IPS-18c (cell line): ENCODE results near the gene COQ4.
A peak's percentile ranks its signal among the peaks of the same experiment; 100 is the strongest.
"Not testable (repeated sequence)": the region's sequence is repeated elsewhere in the genome, so short reads cannot be mapped to it uniquely, and the experiment has no call there.

Experiments
- H3K4me3 ChIP-seq: 2 replicates; pipeline ENCODE4 v1.7.0; 2013; ENCODE audit warnings: low read depth, mild to moderate bottlenecking, low read length, moderate library complexity; ENCODE audit not compliant: insufficient read depth
- H3K9me3 ChIP-seq: one replicate; pipeline ENCODE4 v1.6.1; 2013; ENCODE audit warnings: mild to moderate bottlenecking, low read length, moderate library complexity; ENCODE audit not compliant: control insufficient read depth, insufficient read depth

The COQ4 gene

DNA sequence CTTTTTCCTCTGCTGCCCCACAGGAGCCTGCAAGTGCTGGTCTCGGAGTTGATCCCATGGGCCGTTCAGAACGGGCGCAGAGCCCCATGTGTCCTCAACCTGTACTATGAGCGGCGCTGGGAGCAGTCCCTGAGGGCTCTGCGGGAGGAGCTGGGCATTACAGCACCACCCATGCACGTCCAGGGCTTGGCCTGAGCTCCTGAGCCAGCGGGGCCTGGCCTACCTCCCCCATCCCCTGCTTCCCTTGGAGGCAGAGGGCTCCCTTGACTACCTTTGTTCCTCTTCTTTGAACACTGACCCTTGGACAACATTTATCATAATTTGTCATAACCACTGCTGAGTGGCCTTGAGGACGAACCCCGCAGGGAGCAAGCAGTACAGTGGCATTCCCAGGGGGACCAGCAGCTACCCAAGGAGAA lies 10.8 kb downstream of the COQ4 start:
- Histone ChIP-seq H3K4me3 (no peak overlapping the region), H3K9me3 (no peaks in the 10 kb centered on the region)

DNA sequence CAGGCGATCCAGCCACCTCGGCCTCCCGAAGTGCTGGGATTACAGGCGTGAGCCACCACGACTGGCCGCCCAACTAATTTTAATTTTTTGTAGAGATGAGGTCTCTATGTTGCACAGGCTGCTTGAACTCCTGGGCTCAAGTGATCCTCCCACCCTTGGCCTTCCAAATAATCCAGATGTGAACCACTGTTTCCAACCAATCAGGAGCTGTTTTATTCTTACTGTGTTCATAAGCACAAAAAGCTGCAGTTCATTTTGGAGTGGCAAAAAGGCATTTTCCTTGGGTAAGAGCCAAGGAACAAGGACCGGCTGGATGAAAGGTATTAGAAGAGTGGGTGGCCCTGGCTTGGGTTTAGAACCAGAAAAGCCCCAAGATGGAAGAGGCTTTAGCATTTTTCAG lies 12.5 kb downstream of the COQ4 start:
- H3K4me3 ChIP-seq, result no peak overlapping the region
- H3K9me3 ChIP-seq, result no peaks in the 10 kb centered on the region

DNA sequence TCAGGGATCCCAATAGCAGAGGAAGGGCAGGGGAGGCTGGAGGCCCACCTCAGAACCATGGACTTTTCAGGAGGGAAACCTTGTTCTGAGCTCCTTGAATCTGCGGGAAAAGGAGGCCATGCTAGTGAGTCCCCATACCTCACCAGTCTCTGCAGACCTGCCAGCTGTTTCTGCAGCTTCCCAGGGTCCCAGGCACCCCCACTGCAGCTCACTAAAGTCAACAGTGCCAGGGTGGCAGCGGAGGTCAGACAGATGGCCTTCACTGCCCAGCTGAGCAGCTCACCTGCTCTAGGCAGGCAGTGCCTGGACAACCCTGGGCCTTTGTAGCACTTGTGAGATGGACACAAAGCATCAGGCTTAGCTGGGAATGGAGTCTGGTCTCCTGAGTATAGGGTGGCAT lies 13.3 kb downstream of the COQ4 start:
- no peak overlapping the region for H3K4me3 ChIP-seq
- no peaks in the 10 kb centered on the region for H3K9me3 ChIP-seq

DNA sequence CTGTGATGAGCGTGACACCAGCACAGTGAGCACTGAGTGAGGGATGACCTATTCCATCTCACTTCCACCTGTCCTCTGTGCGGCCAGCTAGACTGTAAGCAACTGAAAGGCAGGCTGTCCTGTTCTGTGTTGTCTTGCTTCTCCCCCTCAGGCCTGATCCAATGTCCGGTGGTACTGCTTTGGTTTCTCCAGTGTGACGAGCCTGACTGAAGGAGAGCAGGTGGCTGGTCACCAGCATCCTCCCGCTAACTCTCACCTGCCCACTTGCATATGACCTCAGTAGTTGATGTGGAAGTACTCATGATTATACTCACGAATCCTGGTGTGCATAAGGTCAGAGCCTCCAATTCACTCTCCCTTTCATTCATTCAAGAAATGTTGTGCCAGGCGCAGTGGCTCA lies 15.3 kb downstream of the COQ4 start:
- Histone ChIP-seq H3K9me3 (no peaks in the 10 kb centered on the region), H3K4me3 (no peak overlapping the region)

DNA sequence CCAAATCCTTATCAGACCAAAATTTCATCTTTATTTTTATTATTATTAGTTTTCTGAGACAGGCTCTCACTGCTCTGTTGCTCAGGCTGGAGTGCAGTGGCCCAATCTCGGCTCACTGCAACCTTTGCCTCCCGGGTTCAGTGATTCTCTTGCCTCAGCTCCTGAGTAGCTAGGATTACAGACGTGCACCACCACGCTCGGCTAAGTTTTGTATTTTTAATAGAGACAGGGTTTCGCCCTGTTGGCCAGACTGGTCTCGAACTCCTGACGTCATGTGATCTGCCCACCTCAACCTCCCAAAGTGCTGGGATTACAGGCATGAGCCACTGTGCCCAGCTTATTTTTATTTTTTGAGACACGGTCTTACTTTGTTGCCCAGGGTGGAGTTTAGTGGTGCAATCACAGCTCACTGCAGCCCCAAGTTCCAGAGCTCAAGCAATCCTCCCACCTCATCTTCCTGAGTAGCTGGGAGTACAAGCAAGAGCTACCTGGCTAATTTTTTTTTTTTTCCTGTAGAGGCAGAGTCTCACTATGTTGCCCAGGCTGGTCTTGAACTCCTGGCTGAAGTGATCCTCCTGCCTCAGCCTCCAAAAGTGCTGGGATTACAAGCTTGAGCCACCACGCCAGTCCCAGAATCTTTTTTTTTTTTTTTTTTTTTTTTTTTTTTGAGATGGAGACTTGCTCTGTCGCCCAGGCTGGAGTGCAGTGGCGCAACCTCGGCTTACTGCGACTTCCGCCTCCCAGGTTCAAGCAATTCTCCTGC lies 16.4 kb downstream of the COQ4 start:
- not testable (repeated sequence) for H3K4me3 ChIP-seq, H3K9me3 ChIP-seq

DNA sequence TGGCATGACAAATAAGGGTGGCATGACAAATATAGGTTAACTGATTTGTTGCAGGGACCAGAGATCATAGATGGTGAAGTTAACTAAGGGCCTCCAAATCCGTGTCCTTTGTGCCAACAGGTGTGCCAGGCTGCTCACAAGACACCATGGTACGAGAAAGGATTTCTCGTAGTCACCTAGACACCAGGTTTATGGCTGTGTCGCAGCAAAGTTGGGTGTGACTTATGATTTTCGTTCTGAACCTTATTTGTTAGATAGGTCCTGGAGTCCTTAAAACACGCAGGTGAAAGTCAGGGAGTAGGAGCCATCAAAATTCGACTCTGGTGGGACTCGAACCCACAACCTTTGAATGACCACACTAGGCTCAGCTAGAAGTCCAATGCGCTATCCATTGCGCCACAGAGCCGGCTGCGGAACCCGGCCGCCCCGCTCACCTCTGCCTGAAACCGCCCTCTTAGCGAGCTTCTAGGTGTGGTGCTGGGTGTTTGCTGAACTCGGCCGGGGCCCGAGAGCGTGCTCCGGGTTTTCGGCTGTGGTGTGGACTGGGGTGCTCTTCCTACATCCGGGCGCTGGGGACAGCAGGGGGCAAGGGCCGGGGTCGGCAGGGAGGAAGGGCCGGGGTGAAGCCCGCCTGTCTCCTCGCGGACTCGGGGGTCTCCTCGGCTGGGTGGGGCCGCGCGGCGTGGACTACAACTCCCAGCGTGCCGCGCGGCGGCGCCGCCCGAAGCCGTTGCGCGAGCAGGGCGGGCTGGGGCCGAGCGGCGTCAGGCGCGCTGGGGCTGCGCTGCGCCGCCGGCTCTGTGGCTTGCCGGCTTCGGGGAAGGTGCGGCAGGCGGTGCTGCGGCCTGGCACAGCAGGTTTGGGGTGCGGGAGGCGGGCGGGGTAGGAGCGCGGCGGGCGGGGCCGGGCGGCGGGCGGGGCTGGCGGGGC lies 17.4 kb downstream of the COQ4 start, which contains the start of gene SLC27A4:
SLC27A4 (plus strand) TSS at position 767 of the 930 bp plus-strand sequence. CDS start 2,606 bp downstream, outside the sequence.
- peak within 1 kb of the TSS; percentile 86 for H3K4me3 ChIP-seq

DNA sequence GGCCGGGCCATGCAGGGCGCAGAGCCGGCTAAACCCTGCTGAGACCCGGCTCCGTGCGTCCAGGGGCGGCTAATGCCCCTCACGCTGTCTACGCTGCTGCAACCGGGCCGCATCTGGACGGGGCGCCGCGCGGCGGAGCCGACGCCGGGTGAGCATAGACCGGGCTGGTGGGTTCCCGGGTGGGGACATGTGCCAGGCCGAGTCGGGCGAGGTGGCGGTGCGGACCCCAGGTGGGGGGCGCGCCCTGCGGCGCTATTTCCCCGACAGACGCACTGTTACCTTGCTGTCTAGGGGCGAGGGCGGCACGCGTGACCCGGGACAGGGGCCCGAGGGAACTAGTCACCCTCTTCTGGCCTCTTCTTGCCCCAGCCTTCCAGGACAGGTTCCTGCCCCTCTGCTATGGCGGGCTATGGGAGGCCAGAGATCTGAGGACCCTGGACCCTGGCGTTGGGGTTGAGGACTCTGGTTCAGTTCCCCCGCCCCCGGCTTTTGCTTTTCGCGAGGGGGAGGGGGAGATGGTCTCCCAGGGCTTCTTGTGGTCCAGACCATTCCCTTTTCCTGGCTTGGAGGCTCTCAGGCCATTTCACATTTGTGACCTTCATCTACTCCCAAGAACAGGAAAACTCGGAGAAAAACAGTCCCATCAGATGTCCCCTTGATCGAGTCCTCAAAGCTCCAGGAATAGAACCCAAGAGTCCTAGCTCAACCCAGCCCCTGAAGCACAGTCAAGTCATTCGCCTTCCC lies 18.2 kb downstream of the COQ4 start:
- peak overlapping the region; percentile 86 for H3K4me3 ChIP-seq
- no peaks in the 10 kb centered on the region for H3K9me3 ChIP-seq

More for the DNA sequence above, 17.4 kb downstream of the COQ4 start, which contains the start of gene SLC27A4:
- no peaks in the 10 kb centered on the region for H3K9me3 ChIP-seq

DNA sequence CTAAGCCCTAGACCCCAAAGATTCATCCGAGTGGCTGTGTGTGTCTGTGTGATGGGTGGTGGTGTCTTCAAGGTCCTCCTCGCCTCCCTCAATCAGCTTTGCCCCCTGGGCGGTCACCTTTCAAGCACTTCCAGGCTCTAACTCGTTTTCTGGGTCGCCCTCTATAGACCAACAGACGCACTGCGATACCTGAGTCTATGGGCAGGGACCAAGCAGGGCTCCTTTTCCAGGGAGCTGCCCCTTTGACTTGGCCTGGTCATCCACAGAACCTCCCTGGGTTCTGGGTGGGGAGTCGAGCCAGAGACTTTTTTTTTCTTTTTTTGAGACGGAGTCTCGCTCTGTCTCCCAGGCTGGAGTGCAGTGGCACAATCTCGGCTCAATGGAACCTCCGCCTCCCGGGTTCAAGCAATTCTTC lies 18.8 kb downstream of the COQ4 start:
- peak overlapping the region; percentile 86 for H3K4me3 ChIP-seq
- H3K9me3 ChIP-seq, result no peaks in the 10 kb centered on the region

DNA sequence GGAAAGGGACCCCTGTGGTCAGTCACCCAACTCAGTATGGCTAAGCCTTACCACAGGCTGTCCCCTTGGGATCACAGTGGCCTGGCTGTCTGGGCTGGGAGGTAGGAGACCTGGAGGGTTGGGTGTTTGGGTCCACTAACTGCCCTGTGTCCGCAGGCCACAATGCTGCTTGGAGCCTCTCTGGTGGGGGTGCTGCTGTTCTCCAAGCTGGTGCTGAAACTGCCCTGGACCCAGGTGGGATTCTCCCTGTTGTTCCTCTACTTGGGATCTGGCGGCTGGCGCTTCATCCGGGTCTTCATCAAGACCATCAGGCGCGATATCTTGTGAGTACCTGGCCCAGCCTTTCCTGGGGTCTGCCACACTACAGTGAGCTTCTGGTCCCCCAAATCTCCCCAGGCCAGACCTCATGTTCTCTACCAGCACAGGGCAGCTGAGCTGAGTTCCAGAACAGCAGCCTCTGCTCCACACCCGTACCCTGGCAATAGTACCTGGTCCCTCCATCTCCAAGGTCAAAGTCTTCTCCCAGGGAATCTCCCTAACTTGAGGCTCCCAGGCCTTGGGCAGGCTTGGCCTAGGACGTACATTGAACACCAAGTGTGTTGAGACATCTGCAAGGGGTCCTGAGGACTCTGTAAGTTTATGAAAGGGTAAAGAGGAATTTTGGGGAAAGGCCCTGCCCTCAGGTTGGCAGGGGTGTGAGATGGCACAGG lies 20.5 kb downstream of the COQ4 start:
- Histone ChIP-seq H3K9me3 (no peaks in the 10 kb centered on the region), H3K4me3 (no peak overlapping the region)

DNA sequence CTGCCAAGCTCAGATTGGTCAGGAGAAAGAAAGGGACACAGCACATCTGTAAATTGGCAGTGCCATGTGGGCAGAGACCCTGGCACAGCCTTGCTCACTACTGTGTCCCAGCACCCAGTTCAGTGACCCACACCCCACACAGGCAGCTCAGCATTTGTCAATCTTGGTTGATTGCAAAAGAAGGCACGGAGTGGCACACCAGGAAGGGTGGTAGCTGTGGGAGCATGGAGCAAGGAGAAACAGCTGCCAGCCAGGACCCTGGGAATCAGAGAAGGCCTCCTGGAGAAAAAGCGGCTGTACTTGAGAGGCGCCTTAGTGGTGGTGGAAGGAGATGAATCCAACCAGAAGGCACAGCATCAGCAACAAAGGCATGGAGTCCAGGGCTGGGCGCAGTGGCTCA lies 21.2 kb downstream of the COQ4 start:
- no peaks in the 10 kb centered on the region for H3K9me3 ChIP-seq
- H3K4me3 ChIP-seq, result no peak overlapping the region

DNA sequence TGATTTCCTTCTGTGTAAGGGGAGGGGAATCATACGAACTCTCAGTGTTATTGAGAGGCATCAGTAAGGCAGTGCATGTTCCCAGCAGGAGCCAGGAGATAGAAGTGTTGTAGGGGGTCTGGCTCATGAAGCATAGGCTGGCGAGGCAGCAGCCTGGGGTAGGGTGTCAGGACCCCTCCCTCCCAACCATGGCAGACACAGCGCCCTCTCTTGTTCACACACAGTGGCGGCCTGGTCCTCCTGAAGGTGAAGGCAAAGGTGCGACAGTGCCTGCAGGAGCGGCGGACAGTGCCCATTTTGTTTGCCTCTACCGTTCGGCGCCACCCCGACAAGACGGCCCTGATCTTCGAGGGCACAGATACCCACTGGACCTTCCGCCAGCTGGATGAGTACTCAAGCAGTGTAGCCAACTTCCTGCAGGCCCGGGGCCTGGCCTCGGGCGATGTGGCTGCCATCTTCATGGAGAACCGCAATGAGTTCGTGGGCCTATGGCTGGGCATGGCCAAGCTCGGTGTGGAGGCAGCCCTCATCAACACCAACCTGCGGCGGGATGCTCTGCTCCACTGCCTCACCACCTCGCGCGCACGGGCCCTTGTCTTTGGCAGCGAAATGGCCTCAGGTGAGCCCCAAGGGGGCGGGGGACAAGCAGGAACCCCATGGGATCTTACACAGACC lies 22.4 kb downstream of the COQ4 start:
- Histone ChIP-seq H3K9me3 (no peaks in the 10 kb centered on the region), H3K4me3 (no peak overlapping the region)

DNA sequence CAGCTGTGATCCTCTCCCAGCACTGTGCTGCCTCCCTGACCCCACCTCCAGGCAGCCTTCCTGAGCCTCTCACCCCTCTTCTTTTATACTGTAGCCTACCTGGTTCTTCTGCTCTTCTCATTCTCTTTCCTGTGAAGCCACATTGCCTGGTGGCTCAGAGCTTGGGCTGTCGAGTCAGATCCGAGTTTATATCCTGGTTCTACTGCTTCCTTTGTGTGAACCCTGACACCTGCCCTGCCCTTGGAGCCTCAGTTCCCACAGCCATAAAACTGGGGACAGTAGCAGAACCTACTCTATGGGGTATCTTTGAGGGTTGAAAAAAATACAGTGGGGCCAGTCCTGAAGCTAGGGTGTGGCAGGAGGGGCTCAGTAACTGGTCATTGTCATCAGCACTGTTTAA lies 26.5 kb downstream of the COQ4 start:
- Histone ChIP-seq H3K4me3 (no peak overlapping the region), H3K9me3 (no peaks in the 10 kb centered on the region)

DNA sequence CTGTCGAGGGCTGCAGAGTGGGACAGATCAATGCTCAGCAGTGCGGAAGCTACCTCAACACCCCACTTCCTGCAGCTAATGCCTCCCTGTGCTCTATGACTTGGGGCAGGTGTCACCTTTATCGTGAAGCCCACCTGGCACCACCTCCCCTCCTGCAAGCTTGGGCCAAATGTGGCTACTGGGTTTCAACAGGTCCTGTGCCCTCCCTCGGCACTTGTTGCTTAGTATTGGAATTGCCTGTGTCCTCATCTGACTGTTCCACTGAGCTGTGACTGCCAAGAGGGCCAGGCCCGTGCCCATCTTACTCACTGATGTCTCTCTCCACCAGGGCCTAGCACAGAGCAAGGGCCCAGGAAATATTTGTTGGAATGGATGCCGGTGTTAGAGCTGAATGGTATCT lies 27.1 kb downstream of the COQ4 start:
- H3K9me3 ChIP-seq, result no peaks in the 10 kb centered on the region
- H3K4me3 ChIP-seq, result no peak overlapping the region

DNA sequence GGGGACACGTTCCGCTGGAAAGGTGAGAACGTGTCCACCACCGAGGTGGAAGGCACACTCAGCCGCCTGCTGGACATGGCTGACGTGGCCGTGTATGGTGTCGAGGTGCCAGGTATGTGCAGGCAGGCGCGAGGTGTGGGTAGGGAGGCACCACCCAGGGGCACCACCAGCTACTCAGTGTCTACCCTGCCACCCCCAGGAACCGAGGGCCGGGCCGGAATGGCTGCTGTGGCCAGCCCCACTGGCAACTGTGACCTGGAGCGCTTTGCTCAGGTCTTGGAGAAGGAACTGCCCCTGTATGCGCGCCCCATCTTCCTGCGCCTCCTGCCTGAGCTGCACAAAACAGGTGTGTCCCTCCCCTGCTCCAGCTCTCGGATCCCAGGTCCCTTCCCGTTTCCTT lies 32.8 kb downstream of the COQ4 start:
- Histone ChIP-seq H3K9me3 (no peaks in the 10 kb centered on the region), H3K4me3 (no peak overlapping the region)

DNA sequence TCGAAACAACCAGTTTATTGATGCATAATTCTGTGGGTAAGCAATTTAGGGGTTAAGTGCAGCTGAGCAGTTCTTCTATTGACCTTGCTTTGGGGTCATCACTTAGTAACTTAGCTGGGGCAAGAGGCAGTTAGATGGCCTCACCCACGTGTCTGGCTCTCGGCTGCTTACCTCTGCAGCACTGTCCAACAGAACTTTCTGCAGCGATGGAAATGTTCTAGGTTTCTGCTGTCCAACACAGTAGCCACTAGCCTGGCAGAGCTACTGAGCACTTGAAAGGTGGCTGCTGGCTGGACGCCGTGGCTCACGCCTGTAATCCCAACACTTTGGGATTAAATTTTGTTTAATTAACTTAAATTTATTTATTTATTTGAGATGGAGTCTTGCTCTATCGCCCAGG lies 35.5 kb downstream of the COQ4 start:
- H3K4me3 ChIP-seq, result no peak overlapping the region
- H3K9me3 ChIP-seq, result no peaks in the 10 kb centered on the region

DNA sequence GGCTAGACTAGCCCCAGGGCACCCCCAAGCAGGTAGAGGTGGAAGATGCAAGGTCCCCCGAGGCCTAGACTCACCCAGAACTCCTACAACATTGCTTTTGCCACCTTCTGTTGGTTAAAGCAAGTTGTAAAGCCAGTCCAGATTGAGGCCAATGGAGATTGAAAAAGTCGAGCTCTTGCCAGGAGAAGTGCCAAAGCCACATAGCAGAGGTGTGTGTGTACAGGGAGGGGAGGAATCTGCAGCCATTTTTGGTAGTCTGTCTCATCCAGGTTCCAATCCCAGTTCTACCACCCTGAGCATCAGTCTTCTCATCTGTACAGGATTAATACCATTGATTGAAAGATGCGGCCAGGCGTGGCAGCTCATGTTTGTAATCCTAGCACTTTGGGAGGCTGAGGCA lies 36.2 kb downstream of the COQ4 start:
- Histone ChIP-seq H3K4me3 (no peak overlapping the region), H3K9me3 (no peaks in the 10 kb centered on the region)
